GM18873 (cell line): ENCODE measurements around the gene DMD.

Experiments used
- ATAC-seq: cut with Tn5 transposase; IDR thresholded peaks from one replicate; pipeline ENCODE4 v1.9.1; 2021; ENCODE audit warnings: mild to moderate bottlenecking, moderate library complexity, moderate number of reproducible peaks; ENCODE audit not compliant: unreplicated experiment, low FRiP score

DMD gene

DNA sequence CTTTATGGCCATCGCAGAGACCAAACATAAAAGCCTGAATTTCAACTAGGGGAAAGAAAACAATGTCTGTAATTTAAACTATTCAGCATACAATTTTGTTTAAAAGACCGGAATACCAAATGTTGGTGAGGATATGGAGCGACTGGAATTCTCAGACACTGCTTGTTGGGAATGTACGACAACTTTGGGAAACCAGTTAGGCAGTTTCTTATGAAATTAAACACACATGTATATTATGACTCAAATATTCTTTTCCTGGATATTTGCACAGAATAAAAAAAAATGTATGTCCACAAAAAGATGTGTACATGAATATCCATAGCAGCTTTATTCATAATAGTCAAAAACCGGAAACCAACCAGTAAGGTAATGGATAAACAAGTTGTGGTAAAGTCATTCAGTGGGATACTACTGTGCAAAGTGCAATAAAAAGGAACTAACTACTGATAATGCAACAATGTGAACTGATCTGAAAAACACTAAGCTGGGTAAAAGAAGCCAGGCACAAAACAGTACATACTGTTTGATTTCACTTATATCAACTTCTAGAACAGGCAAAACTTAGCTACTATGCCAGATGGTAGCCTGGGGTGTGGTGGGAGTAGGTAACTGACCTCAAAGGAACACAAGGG, 1986.9 kb downstream of the DMD start:
- ATAC-seq, result no peak

DNA sequence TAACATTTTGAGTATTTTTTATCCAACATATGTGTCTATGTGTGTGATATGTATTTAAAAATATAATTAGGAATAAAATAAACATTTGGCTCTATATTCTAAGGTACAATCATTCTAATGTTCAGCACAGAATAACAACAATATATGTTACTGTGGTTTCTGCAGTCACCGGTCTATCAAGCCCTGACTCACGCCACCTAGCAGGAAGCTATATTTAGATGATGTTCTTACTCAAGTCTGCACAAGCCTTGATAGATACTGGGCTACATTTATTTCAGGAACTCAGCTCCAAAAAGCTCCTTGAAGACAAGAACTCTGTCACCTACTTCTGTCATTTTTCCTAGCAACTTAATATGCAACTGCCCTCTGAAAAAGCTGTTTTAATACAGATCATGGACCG, 1987.5 kb downstream of the DMD start:
- no peak for ATAC-seq

DNA sequence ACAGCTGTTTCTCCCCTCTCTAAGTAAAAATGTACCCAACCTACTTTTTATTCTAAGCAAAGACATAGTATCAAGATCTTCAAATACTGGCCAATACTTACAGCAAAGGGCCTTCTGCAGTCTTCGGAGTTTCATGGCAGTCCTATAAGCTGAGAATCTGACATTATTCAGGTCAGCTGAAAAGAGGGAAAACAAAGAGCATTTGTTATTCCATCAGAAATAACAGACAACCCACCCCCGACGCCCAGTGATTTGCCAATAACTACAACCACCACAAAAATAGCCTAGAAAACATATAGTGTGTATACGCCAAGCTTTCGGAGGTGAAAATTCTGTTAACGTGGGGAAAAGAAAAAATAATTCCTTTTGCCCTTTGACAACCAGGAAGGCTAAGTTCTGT, 1988.4 kb downstream of the DMD start:
- ATAC-seq, result no peak

DNA sequence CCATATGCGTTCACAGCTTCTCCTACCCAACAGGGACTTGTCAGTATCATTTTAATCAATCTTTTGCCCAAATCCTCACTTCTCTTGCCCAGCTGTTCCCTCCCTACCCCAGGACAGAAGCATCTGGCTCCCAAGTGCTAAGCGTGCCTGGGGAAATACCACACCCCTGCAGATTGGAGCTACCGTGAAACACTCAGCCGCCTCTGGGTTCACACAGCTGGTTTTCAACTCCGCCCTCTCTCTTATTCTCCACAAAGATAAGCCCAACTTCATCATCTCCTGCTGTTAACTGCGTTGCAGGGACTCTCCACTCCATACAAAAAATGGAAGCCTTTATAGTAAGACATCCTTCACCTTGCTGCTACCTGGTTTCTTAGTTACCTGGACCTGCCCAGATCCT, 1992.2 kb downstream of the DMD start:
- no peak for ATAC-seq

DNA sequence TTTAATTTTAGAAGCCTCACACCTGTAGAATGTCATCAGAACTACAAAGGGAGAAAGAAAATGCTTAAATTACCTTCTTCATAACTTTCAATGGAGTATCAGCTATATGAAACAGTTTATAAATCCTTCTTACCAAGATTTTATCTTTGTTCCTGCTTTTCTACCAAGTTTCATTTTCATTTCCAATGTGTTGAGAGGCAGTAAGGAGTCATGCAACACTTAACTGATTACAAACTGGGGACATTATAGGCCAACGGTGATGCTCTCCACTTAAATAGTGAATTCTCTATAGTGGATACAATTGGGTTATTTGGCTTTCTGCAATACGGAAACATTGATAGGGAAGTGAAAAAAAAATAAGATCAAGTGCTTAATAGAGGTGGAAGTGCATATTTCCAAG, 1994.3 kb downstream of the DMD start:
- ATAC-seq, result no peak

DNA sequence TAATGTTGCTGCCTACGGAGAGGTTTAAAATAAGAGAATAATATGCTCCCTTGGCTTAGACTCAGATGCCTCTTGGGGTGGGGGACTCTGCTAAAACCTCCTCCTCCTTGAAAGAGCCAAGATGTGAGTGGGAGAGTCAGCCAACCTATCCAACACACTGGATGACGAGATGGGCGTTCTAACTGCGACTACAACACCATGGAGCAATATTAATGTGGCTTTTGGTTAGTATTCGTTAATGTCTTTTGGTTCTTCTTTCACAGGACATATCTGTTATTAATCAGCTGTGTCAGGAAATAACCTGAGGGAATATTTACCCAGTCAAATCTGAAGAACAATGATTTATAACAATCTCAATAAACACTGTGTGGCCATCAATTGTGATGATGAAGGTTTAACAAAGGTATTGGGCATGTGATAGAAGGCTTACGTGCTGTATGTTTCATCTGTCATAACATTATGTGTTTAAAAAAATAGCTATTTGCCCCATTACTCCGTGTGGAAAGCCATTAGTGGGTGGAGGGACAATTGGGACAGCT, 1996.0 kb downstream of the DMD start:
- ATAC-seq, result no peak

DNA sequence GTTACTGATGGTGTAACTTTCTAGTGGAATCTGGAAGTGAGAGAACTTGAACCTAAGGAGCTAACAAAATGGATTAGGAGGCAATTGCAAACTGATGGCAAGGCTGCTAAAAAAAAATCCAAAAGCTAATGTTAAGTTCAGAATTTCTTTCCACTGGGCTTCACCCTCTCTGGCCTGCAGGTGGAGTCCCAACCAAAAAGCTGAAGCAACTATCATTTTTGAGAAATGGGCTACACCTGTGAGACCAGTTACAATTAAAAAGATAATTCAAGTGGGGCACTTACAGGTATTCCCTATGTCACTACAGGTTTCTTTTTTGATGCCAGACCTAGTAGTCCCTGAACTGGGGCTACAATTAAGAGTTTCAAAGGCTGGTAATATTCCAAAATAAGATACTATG, 1997.4 kb downstream of the DMD start:
- ATAC-seq, result no peak

GRCh38 chrX:31212856-31213748, 1998.2 kb downstream of the DMD start:
- no peak for ATAC-seq

DNA sequence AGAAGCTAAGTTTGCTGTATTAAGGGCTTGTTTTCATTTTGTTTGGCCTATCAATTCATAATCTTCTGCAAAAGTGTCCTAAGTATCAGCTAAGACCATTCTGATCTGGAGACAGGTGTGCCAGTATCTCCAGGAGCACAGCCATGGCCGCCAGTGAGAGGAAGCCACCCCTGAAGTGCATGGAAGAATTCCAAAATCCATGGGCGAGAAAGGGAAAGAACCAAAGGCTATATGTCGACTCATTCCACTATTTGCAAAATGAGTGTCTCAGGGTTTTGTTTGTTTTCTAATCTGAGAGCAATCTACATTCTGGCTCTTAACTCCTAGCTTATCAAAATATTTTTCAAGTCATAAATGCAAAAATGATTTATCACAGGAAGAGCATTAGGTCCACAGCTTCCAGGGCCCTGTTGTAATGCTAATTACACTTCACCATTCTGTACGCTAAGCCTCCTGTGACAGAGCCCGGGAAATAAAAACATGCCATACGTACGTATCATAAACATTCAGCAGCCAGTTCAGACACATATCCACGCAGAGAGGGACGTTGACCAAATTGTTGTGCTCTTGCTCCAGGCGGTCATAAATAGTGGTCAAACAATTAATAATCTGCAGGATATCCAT, 2002.2 kb downstream of the DMD start:
- no peak for ATAC-seq

DNA sequence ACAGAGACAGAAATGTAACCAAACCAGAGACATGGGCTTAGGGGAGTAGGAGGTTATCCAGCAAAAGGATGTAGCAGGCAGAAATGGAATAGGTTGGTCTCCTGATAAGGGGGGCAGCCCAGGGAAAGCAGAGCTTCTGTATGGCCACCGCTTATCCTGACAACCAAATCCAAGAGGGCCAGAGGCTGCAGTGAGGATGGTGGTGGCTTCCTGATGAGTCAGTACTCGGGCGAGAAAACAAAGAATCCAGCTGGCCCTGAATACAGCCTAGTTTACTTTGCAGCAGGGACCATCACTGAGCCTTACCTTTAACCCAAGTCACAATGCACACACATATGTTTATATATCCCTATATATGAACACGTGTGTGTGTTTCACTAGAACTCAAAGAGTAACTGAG, 2009.8 kb downstream of the DMD start:
- no peak for ATAC-seq

DNA sequence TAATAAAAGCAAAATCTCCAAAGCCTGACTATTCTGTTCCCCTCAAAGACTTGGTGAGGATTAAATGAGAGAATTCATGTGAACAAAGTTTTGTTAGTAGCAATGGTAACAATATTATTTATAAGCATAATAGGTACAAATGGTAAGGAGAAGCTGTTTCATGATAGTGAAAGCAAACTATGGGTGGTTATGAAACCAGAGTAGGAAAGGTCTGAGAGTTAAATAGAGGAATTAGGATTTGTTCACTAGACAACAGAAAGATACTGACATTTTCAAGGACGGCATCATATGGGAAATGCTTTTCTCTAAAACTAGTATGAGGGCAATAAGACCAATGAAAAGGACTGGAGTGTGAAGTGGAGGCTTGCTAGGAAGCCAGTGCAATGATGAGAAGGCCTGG, 2010.9 kb downstream of the DMD start:
- ATAC-seq, result no peak

DNA sequence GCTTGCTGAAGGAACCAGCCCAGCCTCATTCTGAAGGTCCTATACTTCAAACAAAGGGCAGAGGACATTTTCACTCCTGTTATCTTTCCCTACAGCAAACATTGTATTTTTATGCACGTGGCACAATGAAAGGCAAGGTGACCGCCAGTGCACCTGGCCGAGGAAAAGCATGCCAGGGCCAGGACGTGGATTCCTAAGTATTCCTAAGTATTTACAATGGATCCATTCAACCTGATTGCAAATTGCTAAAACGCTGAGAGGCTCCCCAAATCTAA, 2011.6 kb downstream of the DMD start:
- no peak for ATAC-seq

DNA sequence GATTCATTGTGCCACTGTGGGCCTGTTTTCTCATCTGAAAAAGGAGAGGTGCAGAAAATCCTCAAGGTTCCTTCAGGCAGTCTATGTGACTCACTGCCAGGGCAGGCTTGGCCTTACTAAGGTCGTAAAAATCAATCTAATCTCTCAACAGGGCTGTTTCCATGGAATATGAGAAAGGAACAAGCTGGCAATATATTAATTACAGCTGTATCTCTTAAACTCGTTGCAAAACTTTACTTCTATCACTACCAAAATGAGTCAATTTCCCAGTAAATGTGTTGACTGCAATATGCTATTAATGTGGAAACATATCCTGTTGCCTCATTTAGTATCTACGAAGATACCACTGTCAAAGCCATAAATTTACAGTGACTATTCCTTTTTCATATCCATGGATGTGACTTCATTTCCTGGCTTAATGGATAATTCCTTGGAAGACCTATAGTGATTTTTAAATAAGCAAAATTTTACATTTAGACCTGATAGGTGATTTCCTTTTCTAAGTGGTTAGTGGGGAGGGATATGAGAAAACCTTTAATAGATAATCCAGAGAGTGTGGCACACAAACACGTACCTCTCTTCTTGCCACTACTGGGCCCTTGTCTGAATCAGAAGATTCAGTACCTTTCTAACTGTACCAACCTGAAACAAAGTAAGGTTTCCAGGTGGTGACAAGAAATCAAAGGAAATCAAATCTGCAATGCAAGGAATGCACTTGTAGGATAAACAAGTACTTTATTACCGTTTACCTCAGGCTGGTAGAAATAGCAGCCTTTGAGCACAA, 2012.1 kb downstream of the DMD start:
- no peak for ATAC-seq

- ATAC-seq, result no peak
Observed at GRCh38 chrX:31190221-31190975, 2021.0 kb downstream of the DMD start.

DNA sequence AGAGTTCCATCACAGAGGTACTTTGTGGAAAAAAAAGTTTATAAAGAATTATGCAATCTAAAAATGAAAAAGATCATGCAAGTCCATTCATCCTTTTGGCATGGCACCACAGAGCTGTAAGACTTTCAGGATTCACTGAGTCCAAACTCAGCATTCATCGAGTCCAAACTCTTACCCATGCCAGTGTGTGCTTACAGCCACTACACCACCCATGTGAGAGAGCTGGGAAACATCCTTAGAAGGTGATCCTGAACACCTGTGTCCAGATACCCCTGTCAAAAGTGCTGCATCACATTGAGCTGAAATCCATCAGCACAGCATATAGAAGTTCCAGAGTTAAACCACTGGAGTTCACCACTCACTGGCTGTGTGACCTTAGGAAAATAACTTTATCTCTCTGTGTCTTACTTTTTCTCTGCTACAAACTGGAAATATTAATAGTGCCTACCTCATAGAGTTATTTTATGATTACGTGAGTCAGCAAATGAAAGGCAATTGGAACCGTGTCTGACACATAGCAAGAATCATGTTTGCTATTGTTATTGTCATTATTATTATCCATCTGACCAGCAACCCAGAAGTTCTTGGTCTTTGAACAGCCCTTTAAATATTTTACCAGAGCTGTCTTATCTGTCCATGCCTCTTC, 2024.5 kb downstream of the DMD start:
- ATAC-seq, result no peak

- no peak for ATAC-seq
Observed at GRCh38 chrX:31185884-31186283, 2025.5 kb downstream of the DMD start.

GRCh38 chrX:31181377-31182000, 2029.9 kb downstream of the DMD start:
- ATAC-seq, result no peak

DNA sequence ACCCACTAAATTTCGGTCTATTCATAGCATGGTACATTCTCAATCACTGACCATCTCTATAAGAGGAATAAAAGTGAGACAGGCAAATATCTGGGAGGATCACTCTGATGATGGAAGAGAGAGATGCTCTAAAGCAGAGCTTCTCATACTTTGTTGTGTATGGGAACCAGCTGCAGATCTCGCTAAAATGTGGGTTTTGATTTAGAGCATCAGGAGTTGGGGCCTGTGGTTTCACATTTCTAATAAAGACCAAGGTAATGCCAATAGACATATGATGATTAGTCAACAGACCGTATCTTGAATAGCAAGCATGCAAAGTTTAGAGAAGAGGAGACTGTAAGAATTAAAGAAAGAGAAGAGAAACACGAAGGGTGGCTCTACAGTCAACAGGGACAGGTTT, 2032.1 kb downstream of the DMD start:
- no peak for ATAC-seq

DNA sequence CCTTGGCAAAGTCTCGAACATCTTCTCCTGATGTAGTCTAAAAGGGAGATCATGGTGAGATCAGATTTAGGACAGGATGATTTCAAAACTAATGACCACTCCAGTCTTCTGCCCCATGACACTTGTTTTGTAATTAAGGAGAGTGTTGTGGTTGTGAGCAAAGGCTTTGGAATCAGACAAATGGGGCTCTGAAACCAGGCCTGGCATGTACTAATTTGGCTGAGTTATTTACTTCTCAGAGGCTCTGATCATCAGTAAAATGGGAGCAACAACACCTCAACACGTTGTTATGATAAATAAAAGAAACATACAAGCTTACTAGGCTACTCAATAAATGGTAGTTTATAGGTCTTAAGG, 2032.6 kb downstream of the DMD start:
- no peak for ATAC-seq
